GM19193 (cell line): ENCODE results near the gene NAT9.
A peak's percentile ranks its signal among the peaks of the same experiment; 100 is the strongest.

Source experiments
- POLR2A ChIP-seq: IDR thresholded peaks from 4 replicates; pipeline ENCODE4 v1.6.1; 2011; ENCODE audit not compliant: insufficient read depth, insufficient read length; ENCODE audit errors: extremely low read depth

The NAT9 gene

GRCh38 chr17:74778960-74779359 lies 2.8 kb upstream of the NAT9 start:
- TF ChIP-seq POLR2A = no peak

- TF ChIP-seq POLR2A = no peak
These were observed 1.9 kb upstream of the NAT9 start for GRCh38 chr17:74777901-74778515.

- no peak for TF ChIP-seq POLR2A
These were observed 845 bp upstream of the NAT9 start for GRCh38 chr17:74776990-74777389.

- no peak for TF ChIP-seq POLR2A
These were observed 619 bp downstream of the NAT9 start for GRCh38 chr17:74775409-74776043.

GRCh38 chr17:74773871-74774286 lies 2.3 kb downstream of the NAT9 start:
- TF ChIP-seq POLR2A = no peak

- no peak for TF ChIP-seq POLR2A
These were observed 2.7 kb downstream of the NAT9 start for GRCh38 chr17:74773414-74773813.

GRCh38 chr17:74772053-74772452 lies 4.1 kb downstream of the NAT9 start:
- TF ChIP-seq POLR2A = no peak

- TF ChIP-seq POLR2A = no peak
These were observed 4.7 kb downstream of the NAT9 start for GRCh38 chr17:74771319-74771914.

- TF ChIP-seq POLR2A = no peak
These were observed 5.4 kb downstream of the NAT9 start for GRCh38 chr17:74770498-74771318.

GRCh38 chr17:74769856-74770497 lies 6.2 kb downstream of the NAT9 start:
- peak; percentile 30 for TF ChIP-seq POLR2A

- no peak for TF ChIP-seq POLR2A
These were observed 6.8 kb downstream of the NAT9 start for GRCh38 chr17:74769266-74769855.

- TF ChIP-seq POLR2A = no peak
These were observed 7.4 kb downstream of the NAT9 start for GRCh38 chr17:74768763-74769114.

GRCh38 chr17:74768069-74768762 lies 7.9 kb downstream of the NAT9 start:
- TF ChIP-seq POLR2A = no peak

- TF ChIP-seq POLR2A = no peak
These were observed 9.0 kb downstream of the NAT9 start for GRCh38 chr17:74767111-74767516.
